Esophagus muscularis mucosa (tissue), 4 donors: ENCODE results near the gene MAP4K5. TPM values are rescaled to one million over a fixed set of nuclear protein-coding genes. Genes with fewer than 3 reads are reported as not detected.
A peak's percentile ranks its signal among the peaks of the same experiment; 100 is the strongest.
"Not testable (repeated sequence)": the region's sequence is repeated elsewhere in the genome, so short reads cannot be mapped to it uniquely, and the experiment has no call there.

Experiments
- DNase-seq: peaks from one replicate; pipeline ENCODE4 v3.0.0-alpha.2; 2017; ENCODE audit errors: extremely low spot score
- H3K27ac ChIP-seq, 4 donors: fragments of 200-600 bp; sonication (generic); replicated peaks in 1 of 4; 1 replicate in 3 of 4; 2 replicates in 1 of 4; pipeline ENCODE4 v1.5.1; 2016 to 2019; ENCODE audit warnings: mild to moderate bottlenecking in 1 of 4
- H3K27me3 ChIP-seq, 4 donors: fragments of 200-600 bp; sonication (generic); one replicate each; pipeline versions ENCODE4 v1.5.1 to v1.6.0; 2016 to 2019
- H3K36me3 ChIP-seq, 4 donors: fragments of 200-600 bp; sonication (generic); one replicate each; pipeline ENCODE4 v1.5.1; 2016 to 2019
- H3K4me1 ChIP-seq, 4 donors: fragments of 200-600 bp; sonication (generic); one replicate each; pipeline ENCODE4 v1.5.1; 2016 to 2019
- H3K4me3 ChIP-seq, 4 donors: fragments of 200-600 bp; sonication (generic); 1 replicate in 2 of 4; 2 replicates in 2 of 4; pipeline ENCODE4 v1.5.1; 2016 to 2019; ENCODE audit warnings: mild to moderate bottlenecking in 4 of 4, moderate library complexity in 1 of 4
- H3K9me3 ChIP-seq, 4 donors: fragments of 200-600 bp; sonication (generic); 1 replicate in 3 of 4; 2 replicates in 1 of 4; pipeline ENCODE4 v1.5.1; 2016 to 2019
- EP300 ChIP-seq: sonication (generic); formaldehyde crosslinking; IDR thresholded peaks from one replicate; pipeline ENCODE4 v1.6.1; 2017; ENCODE audit warnings: antibody characterized with exemption
- POLR2A ChIP-seq: fragments of 450-650 bp; IDR thresholded peaks from one replicate; pipeline ENCODE4 v1.6.1; 2017; ENCODE audit warnings: antibody characterized with exemption, moderate library complexity, mild to moderate bottlenecking, low read depth
- POLR2AphosphoS5 ChIP-seq, 2 donors: sonication (generic); formaldehyde crosslinking; IDR thresholded peaks; one replicate each; pipeline ENCODE4 v1.6.1; 2017; ENCODE audit warnings: antibody characterized with exemption in 2 of 2
- WGBS: methylation state at CpG from one replicate; pipeline ENCODE4 v1.1.5; 2018; 5-methylcytosine and 5-hydroxymethylcytosine counted together
- intact Hi-C: fragments of 100-400 bp; cut with DNase I; formaldehyde crosslinking; loops from one replicate; pipeline ENCODE4 v1.15.1; 2023
- total RNA-seq, 4 donors: library from RNA; depleted of rRNA; stranded (reverse); fragments of >200 nt; gene quantifications; one replicate each; pipeline versions ENCODE4 v1.1.0 to v1.2.1, GENCODE V29; 2016
- TF ChIP-seq, protein P1 (sequence below), 3 experiments: fragments of 200-600 bp in 2 of 3; fragments of 450-650 bp in 1 of 3; sonication (generic) in 2 of 3; IDR thresholded peaks; one replicate each; pipeline ENCODE4 v1.5.1; 2017 to 2019; ENCODE audit warnings: antibody characterized with exemption in 3 of 3, mild to moderate bottlenecking in 2 of 3, moderate library complexity in 1 of 3

The MAP4K5 gene
- total RNA-seq, 4 donors from 2014 or later = 84.4 to 108 (median 91.2) TPM

DNA sequence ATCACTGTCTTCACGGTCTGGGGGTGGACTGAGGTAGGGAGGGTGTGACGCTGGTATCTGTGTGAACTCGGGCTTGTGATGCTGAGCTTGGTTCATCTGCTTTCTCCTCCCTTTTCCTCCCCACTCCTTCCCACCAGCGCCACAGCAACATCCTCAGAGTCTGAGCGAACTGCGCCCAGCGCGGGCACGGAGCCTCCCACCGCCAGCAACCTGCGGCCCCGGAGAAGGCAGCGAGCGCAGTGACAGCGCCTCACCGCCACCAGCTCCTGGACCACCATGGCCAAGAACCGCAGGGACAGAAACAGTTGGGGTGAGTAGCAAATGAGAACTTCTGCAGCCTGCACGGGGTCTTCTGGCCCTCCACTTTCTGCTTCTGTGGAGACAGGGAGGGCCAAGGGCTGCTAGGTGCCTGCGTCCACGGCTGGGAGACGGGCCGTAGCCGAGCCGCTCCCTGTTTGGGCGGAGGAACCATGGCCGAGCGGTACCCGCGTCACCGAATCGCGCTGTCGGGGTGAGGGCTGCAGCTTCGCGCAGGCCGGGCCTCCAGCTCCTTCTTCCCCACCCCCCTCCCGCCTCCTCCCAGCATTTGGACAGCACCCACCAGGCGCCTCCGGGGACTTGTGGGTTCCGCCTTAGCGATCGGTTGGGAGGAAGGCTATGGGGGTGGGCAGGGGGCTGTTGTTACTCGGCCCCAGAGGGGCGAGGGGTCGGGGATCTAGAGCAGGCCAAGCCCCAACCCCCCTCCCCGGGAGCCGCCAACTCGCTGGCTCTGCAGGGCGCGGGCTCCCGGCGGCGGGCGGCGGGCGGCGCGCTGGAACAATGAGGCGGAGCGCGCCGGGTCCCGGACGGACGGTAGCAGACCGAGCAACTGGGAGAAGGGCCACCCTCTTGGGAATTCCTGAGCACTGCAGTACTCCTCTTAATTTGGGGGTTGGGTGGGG is 27.9 kb upstream of the MAP4K5 start, which contains the start of gene ATL1:
TSS of gene ATL1 (plus strand) at position 156 of the 941 bp plus-strand sequence. CDS start at position 277, 121 bp downstream.
- intact Hi-C loops = no loop called here
- no peaks in the 10 kb centered on the region for H3K27me3 ChIP-seq
- WGBS = 1% methylated on average over 27 of the region's 66 CpGs

DNA sequence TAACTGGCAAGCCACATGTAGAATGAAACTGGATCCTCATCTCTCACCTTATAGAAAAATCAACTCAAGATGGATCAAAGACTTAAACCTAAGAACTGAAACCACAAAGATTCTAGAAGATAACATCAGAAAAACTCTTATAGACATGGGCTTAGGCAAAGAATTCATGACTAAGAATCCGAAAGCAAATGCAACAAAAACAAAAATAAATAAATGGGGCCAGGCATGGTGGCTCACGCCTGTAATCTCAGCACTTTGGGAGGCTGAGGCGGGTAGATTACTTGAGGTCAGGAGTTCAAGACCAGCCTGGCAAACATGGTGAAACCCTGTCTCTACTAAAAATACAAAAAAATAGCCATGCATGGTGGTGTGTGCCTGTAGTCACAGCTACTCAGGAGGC is 20.4 kb upstream of the MAP4K5 start:
- H3K27me3 ChIP-seq, H3K4me1 ChIP-seq, intact Hi-C loops, H3K4me3 ChIP-seq, H3K36me3 ChIP-seq, H3K27ac ChIP-seq, H3K9me3 ChIP-seq, DNase-seq: not testable (repeated sequence)
- WGBS = 84% methylated on average over 3 of the region's 3 CpGs

More for the DNA sequence above, 27.9 kb upstream of the MAP4K5 start, which contains the start of gene ATL1:
- TF ChIP-seq POLR2AphosphoS5 (IDR thresholded peaks at IDR 0.05) (peak; percentile 65 to 80), EP300 (no peak)
- TF ChIP-seq, protein P1, sequence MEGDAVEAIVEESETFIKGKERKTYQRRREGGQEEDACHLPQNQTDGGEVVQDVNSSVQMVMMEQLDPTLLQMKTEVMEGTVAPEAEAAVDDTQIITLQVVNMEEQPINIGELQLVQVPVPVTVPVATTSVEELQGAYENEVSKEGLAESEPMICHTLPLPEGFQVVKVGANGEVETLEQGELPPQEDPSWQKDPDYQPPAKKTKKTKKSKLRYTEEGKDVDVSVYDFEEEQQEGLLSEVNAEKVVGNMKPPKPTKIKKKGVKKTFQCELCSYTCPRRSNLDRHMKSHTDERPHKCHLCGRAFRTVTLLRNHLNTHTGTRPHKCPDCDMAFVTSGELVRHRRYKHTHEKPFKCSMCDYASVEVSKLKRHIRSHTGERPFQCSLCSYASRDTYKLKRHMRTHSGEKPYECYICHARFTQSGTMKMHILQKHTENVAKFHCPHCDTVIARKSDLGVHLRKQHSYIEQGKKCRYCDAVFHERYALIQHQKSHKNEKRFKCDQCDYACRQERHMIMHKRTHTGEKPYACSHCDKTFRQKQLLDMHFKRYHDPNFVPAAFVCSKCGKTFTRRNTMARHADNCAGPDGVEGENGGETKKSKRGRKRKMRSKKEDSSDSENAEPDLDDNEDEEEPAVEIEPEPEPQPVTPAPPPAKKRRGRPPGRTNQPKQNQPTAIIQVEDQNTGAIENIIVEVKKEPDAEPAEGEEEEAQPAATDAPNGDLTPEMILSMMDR (IDR thresholded peaks at IDR 0.05) = no peak
- peak; percentile 93 for DNase-seq
- Histone ChIP-seq H3K36me3 (no peaks in the 10 kb centered on the region), H3K4me3 (peak within 1 kb of the TSS; percentile 69 to 90 (median 86)), H3K9me3 (no peaks in the 10 kb centered on the region), H3K27ac (peak within 1 kb of the TSS; percentile 93 to 97 (median 96)), H3K4me1 (peaks cover 4 to 30% (median 18%) of the 10 kb centered on the region in 4 donors)

DNA sequence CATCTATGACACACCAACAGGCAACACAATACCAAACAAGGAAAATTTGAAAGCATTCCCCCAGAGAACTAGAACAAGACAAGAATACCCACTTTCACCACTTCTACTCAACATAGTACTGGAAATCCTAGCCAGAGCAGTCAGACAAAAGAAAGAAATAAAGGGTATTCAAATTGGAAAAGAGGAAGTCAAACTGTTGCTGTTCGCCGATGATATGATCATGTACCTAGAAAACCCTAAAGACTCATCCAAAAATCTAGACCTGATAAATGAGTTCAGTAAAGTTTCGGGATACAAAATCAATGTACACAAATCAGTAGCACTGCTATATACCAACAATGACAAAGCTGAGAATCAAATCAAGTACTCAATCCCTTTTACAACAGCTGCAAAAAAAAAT is 19.5 kb upstream of the MAP4K5 start:
- DNase-seq = no peak
- Histone ChIP-seq H3K27me3 (no peaks in the 10 kb centered on the region), H3K4me1 (no peaks in the 10 kb centered on the region), H3K4me3 (no peak overlapping the region), H3K36me3 (no peaks in the 10 kb centered on the region), H3K27ac (no peak overlapping the region), H3K9me3 (no peaks in the 10 kb centered on the region)
- TF ChIP-seq POLR2A = no peak
- TF ChIP-seq EP300 = no peak
- no peak for TF ChIP-seq POLR2AphosphoS5 (IDR thresholded peaks at IDR 0.05)
- TF ChIP-seq, protein P1 (IDR thresholded peaks at IDR 0.05) = no peak
- WGBS = 82% methylated on average over 3 of the region's 3 CpGs
- intact Hi-C loops = no loop called here

DNA sequence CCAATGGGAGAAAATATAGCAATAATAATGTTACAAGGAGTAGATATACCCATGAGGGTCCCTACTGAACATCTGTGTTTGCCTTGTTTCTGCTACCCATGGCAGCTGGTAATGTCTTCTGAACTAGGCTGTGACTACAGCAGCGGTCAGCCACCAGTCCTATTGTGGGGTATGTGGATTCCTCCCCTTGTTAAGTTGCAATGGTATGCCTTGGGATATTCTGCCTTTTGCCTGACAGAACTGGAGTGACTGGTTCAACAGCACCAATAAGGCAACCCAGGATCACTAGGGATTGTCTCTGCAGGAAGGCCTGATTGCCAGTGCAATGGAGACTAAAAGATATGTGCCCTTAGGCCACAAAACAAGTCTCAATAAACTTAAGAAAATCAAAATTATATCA is 17.9 kb upstream of the MAP4K5 start:
- WGBS = 100% methylated on average over 1 of the region's 1 CpG
- no peaks in the 10 kb centered on the region for H3K9me3 ChIP-seq
- intact Hi-C loops = no loop called here
- no peak for DNase-seq
- peaks cover 0 to 8% (median 6%) of the 10 kb centered on the region in 4 donors for H3K4me1 ChIP-seq
- no peaks in the 10 kb centered on the region for H3K27me3 ChIP-seq
- H3K36me3 ChIP-seq = no peaks in the 10 kb centered on the region
- TF ChIP-seq POLR2A (no peak), EP300 (no peak), POLR2AphosphoS5 (IDR thresholded peaks at IDR 0.05) (no peak)
- TF ChIP-seq, protein P1 (IDR thresholded peaks at IDR 0.05) = no peak
- H3K4me3 ChIP-seq = no peak overlapping the region
- H3K27ac ChIP-seq = no peak overlapping the region

DNA sequence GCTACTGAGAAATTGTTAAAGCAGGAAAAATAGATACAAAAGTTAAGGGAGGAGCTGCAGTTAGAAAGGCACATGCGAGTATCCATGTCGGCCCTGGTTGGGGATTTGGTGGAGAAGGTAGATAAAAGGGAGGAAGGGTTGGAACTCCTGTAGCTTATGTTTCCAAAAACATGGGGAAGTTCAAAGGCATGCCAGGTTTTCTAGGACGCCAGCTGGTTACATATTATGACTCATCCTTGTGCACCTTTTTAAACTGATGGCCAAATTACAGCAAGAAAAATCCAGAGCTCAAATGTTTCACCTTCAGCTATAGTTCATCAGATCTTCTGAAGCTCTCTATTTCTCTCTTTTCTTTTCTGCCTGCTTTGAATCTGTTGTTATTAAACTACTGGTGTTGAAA is 13.2 kb upstream of the MAP4K5 start:
- peak overlapping the region in 2 of 4 donors; percentile 6 to 35 for H3K27ac ChIP-seq
- intact Hi-C loops = no loop called here
- H3K27me3 ChIP-seq = no peaks in the 10 kb centered on the region
- no peaks in the 10 kb centered on the region for H3K9me3 ChIP-seq
- DNase-seq = no peak
- H3K4me3 ChIP-seq = no peak overlapping the region
- no peaks in the 10 kb centered on the region for H3K36me3 ChIP-seq
- TF ChIP-seq, protein P1 (IDR thresholded peaks at IDR 0.05) = no peak
- TF ChIP-seq POLR2AphosphoS5 (IDR thresholded peaks at IDR 0.05) (no peak), EP300 (no peak), POLR2A (no peak)
- WGBS = 54% methylated on average over 3 of the region's 3 CpGs
- H3K4me1 ChIP-seq = peaks cover 0 to 22% (median 18%) of the 10 kb centered on the region in 4 donors
